B cell (primary cell): Measurements from ENCODE around the gene ASH1L.

Source experiments
- CTCF ChIP-seq: fragments of 200-600 bp; IDR thresholded peaks from one replicate; pipeline ENCODE4 v1.8.0; 2022; ENCODE audit warnings: antibody characterized with exemption, mild to moderate bottlenecking
- EZH2 ChIP-seq: IDR thresholded peaks from 2 replicates; pipeline ENCODE4 v1.6.1; 2012; ENCODE audit warnings: borderline replicate concordance, low read depth, mild to moderate bottlenecking, moderate library complexity, low read length; ENCODE audit not compliant: insufficient read depth, poor library complexity, severe bottlenecking

GRCh38 chr1:155455588-155456195 lies 106.9 kb downstream of the ASH1L start:
- TF ChIP-seq CTCF (no peak), EZH2 (no peak)
